Activated CD8-positive, alpha-beta memory T cell treated with anti-CD3 and anti-CD28 coated beads, Interleukin-2, amount 50 U/mL, for 24 hours (primary cell): ENCODE results near the gene DMRT1.

Experiments used
- DNase-seq: peaks from one replicate; pipeline ENCODE4 v3.0.0-alpha.2; 2020; ENCODE audit errors: extremely low read depth

The DMRT1 gene

DNA sequence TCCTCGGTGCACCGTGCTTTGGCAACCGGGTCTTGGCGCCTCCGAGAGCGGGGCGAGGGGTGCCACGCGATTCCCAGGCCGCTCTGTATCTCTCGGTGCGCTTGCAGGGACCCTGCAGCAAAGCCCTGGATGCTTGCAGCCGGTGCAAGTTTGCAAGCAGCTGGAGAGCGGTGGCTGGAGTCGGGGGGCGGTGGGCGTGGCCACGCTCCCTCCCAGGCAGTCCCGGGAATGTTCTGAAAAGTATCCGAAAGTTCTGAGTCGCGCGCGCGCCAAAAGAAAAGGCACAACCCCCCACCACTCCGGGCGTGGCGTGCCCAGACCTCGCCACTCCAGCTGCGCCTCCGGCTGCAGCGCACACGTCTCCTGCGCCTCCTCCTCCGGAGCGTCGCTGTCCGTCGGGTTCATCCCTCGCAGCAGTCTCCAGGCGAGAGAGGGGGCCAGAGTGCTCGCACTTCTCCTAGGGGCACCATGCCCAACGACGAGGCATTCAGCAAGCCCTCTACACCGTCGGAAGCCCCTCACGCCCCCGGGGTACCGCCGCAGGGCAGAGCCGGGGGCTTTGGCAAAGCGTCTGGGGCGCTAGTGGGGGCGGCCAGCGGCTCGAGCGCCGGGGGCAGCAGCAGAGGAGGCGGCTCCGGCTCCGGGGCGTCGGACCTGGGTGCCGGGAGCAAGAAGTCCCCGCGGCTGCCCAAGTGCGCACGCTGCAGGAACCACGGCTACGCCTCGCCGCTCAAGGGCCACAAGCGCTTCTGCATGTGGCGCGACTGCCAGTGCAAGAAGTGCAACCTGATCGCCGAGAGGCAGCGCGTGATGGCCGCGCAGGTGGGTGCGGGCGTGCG is at the start of gene DMRT1:
TSS of gene DMRT1 (plus strand) at position 327 of the 839 bp plus-strand sequence. CDS start at position 469, 142 bp downstream.
- no peak for DNase-seq

DNA sequence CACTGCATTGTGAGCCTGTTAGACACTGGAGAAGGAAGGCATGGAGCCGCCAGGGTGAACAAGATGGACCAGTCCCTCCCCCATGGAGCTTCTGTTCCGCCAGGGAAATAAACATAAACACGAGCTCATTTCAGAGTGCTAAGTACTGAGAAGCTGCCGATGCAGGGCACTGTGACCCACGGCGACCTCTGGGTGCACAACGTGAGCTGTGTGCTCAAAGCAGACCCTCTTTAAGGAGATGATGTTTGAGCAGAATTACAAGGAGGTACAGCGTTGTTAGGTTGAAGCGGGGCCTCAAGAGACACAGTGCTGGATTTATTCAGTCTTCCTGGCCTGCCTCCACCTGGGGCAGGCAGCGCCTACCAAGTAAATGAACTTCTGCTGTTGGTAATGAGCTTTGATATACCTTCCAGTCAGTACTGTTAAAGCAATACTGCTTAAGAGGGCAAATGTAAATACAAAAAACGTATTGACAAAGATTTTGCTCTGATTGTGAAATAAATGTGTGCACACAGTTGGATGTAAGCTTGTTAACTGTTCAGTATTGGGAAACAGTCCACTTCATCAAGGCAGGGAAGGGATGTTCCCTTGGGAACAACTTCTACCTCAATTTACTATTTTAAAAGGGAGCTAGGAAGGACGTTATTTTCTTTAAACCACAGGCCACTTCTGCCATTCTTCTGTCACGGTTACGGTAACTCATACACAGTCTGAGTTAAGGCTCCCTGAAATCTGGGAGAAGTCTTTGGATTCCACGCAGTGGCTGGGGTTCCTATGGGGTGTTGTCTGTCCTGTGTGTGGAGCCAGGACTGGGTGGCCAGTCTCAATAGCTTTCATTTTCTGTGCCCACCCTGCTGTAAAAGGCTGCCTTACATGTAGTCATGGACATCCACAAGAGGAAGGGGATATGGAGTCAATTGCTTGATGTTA is 48.9 kb upstream of the DMRT1 start:
- no peak for DNase-seq

DNA sequence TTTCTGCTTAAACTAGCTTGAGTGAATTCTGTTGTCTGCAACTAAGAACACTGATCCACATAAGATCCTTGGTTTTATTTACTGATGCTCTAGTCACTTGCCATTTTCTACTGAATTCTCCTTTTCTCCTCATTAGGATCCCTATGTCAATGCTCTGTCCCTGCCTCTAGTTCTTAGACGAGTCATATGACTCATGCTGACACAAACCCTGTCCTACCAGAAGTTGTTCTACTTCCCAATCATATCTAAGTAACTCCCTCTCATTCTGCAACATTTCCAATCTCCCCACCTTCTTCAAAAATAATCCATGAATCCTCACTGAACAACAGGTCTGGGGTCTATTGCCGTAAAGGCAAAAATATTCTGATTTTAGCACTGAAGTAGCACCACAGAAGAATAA is 47.1 kb upstream of the DMRT1 start:
- DNase-seq = no peak

- DNase-seq = no peak
Observed at GRCh38 chr9:795869-796268, 45.6 kb upstream of the DMRT1 start.

DNA sequence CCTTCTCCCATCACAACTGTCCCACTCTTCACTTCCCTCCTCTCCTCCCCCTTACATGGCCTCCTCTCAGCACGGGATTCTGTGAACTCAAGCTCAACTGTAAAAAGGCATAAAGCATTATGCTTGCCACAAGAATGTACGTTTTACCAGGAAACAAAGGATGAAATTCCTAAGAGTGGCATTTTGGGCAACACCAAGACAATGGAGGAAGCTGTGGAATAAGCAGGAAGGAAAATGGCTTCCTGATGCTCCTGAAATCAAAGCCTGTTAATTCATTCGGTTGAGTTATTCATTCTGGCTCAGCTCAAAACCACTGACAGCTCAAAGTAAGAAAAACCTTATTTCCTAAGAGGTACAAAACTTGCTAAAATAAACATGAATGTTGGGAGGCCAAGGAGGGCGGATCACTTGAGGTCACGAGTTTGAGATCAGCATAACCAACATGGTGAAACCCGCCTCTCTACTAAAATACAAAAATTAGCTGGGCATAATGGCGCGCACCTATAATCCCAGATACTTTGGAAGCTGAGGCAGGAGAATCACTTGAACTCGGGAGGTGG is 40.8 kb upstream of the DMRT1 start:
- DNase-seq = no peak

GRCh38 chr9:801399-802071 is 40.0 kb upstream of the DMRT1 start:
- DNase-seq = no peak

GRCh38 chr9:804026-804425 is 37.5 kb upstream of the DMRT1 start:
- no peak for DNase-seq

DNA sequence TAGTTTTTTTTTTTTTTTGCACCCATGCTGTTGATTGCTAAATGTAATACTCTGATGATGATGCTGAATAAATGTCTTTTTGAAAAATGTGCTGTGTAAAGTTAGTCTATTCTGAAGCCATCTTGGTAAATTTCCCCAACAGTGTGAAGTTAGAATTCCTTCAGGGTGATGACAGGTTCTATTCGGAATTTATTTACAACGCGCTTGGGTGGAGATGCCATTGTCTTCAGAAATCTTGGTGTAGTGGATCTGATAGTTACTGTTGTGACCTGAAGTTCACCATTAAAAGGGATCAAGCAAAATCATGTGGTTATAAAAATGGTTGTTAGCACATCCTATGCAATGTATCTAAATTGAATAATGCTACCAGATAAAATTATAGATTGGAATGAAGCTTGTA is 36.3 kb upstream of the DMRT1 start:
- DNase-seq = no peak

DNA sequence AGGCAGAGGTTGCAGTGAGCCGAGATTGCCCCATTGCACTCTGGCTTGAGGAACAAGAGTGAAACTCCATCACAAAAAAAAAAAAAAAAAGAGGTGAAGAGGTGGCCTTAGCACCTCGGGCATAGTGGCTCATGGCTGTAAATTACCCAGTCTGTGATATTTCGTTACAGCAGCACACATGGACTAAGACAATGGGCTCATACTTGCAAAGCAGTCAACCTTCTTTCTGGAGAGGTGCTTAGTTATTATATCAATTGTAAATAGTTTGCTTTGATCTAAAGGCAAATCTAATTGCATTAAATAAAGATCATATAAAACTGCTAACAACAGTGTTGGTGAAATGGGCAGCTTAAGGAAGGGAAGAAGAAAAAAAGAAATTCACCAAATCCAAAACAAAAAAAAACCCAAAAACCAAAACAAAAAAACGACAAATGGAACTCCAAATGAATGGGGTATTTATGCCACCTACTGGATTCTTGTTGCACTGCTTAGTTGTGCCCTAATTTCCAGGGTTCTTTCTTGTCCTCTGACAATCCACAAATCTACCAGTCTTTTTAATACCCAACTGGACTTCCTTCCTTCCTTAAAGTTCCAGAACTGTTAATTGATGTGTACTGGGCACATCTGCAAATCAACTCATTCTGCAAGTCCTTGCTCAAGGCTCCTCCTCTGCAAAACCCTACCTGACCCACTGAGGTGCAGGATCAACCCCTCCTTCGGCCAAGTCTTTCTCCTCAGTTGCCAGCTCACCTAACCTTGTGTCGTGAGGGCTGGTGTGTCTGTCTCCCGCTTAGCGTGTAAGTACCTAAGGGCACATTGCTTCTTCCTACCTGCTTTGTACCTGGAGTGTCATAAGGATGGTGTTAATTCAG is 35.0 kb upstream of the DMRT1 start:
- DNase-seq = no peak

DNA sequence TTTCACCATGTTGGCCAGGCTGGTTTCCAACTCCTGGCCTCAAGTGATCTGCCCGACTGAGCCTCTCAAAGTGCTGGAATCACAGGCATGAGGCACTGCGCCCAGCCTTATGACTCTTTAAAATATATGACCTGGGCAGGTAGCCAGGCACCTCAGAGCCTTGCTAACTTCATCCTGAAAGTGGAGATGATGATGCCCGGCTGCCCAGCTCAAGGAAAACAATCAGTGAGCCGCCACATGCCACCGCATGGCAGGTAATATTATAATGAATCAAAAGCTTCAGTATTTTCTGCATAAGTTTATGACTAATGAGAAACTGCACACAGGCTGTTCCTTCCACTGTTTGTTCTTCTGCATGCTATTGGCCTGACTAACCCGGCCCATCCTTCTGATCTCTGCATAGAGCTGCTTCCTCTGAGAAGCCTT is 30.4 kb upstream of the DMRT1 start:
- DNase-seq = no peak

GRCh38 chr9:818958-819357 is 22.5 kb upstream of the DMRT1 start:
- DNase-seq = no peak

- DNase-seq = no peak
Observed at GRCh38 chr9:826500-827280, 14.8 kb upstream of the DMRT1 start.

GRCh38 chr9:840343-840742 is 1.2 kb upstream of the DMRT1 start:
- no peak for DNase-seq

GRCh38 chr9:842635-843426 is 1.3 kb downstream of the DMRT1 start:
- no peak for DNase-seq

GRCh38 chr9:843427-843785 is 1.9 kb downstream of the DMRT1 start:
- DNase-seq = no peak

GRCh38 chr9:846852-847251 is 5.4 kb downstream of the DMRT1 start:
- DNase-seq = no peak

DNA sequence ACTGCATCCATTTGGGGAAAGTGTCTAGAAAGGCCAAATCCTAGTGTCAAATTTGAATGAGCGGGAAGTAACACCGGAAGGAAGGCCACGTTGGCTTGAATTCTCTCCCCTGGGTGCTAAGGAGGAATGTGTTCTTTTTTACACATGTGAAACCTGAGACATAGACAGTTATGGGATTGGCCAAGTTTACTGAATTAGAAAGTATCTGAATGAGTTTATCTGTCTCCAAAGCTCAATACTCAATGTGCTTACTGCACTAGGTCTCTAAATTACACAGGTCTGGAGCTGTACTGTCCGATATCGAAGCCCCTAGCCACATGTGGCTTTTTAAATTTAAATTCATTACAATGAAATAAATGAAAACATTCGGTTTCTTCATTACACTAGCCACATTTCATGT is 6.0 kb downstream of the DMRT1 start:
- no peak for DNase-seq

DNA sequence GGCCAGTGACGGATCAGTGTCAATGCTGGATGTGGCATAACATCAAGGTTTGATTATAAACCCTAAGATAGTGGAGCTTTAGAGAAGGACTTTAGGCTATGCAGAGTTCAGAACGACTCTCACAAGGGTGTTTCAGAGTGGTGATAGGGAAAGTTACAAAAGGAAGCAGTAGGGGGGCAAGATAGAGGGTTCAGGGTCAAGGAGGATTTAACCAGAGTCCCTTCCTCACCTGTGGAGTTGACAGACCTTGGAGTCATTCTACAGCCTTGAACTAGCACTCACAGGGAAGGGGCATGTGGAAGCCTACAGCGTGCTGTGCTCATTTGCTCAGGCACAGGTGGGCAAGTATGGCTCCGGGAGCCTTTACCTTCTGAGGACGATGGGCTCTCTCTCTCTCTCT is 7.9 kb downstream of the DMRT1 start:
- DNase-seq = no peak

DNA sequence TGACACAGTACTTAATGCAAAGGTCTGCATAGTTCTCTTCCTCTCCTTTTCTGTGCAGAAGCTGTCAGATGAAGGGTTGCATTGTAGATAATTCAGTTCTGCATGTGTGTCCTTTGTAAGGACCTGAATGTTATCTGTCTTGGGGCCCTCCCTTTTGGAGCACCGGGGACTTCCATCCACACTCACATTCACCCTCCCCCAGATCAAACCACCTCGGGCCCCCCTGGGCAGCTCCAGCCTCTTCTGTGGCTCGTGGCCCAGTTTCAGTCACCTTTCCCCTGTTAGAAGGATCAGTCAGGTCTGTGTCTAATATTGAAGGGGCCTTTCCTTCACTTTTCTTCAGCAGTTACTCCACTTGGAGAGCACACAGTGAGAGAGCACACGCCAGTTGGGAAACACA is 11.0 kb downstream of the DMRT1 start:
- no peak for DNase-seq
